PC-3 (cell line): ENCODE measurements around the gene RNF20. TPM values are rescaled to one million over a fixed set of nuclear protein-coding genes. Genes with fewer than 3 reads are reported as not detected.

Experiments
- ATAC-seq: fragments of 200-7000 bp; cut with Tn5 transposase; 2 replicates; pipeline ENCODE4 v1.9.1; 2020; ENCODE audit warnings: mild to moderate bottlenecking, moderate library complexity
- BruUV-seq: library from RNA; stranded (reverse); fragments of 400-500 nt; replicated peaks from 2 replicates; lab custom pipeline; 2021; lab: Mats Ljungman, UMichigan
- CTCF ChIA-PET: fragments of 300-600 bp; sonication (Branson Sonifier 250); formaldehyde crosslinking; loops from one replicate; lab custom pipeline; 2022; ENCODE audit warnings: antibody characterized with exemption; lab: Charles Lee
- POLR2A ChIA-PET: fragments of 300-600 bp; sonication (Branson Sonifier 250); formaldehyde crosslinking; loops from one replicate; lab custom pipeline; 2022; ENCODE audit warnings: antibody characterized with exemption; ENCODE audit not compliant: unreplicated experiment; lab: Charles Lee
- DNase-seq: peaks from one replicate; pipeline ENCODE4 v3.0.0-alpha.2; 2015
- H2AFZ ChIP-seq: fragments of 300-600 bp; sonication (generic); 2 replicates; pipeline ENCODE4 v1.6.0; 2016; ENCODE audit warnings: antibody characterized with exemption, low read length
- H3F3A ChIP-seq: fragments of 300-600 bp; sonication (generic); one replicate; pipeline ENCODE4 v1.6.0; 2017; ENCODE audit warnings: antibody characterized with exemption, low read length, control low read depth, mild to moderate bottlenecking; ENCODE audit not compliant: unreplicated experiment
- H3K27ac ChIP-seq: fragments of 300-600 bp; sonication (generic); 2 replicates; pipeline ENCODE4 v1.5.1; 2016; ENCODE audit warnings: mild to moderate bottlenecking, low read length
- H3K27me3 ChIP-seq: fragments of 300-600 bp; sonication (generic); 2 replicates; pipeline ENCODE4 v1.6.1; 2016; ENCODE audit warnings: low read length, mixed read lengths
- H3K36me3 ChIP-seq: fragments of 300-600 bp; sonication (generic); 2 replicates; pipeline ENCODE4 v1.6.1; 2016; ENCODE audit warnings: low read depth, mixed run types, low read length, mixed read lengths
- H3K4me1 ChIP-seq: fragments of 300-600 bp; sonication (generic); 2 replicates; pipeline ENCODE4 v1.5.1; 2016; ENCODE audit warnings: low read length; ENCODE audit not compliant: insufficient read depth
- H3K4me2 ChIP-seq: fragments of 300-600 bp; sonication (generic); 2 replicates; pipeline ENCODE4 v1.6.0; 2016; ENCODE audit warnings: low read length
- H3K4me3 ChIP-seq: fragments of 300-600 bp; sonication (generic); 2 replicates; pipeline ENCODE4 v1.5.1; 2016; ENCODE audit warnings: mild to moderate bottlenecking, low read length, mixed read lengths
- H3K79me2 ChIP-seq: fragments of 300-600 bp; sonication (generic); 2 replicates; pipeline ENCODE4 v1.6.1; 2017; ENCODE audit warnings: low read length, mixed read lengths
- H3K9ac ChIP-seq: fragments of 300-600 bp; sonication (generic); 2 replicates; pipeline ENCODE4 v1.6.0; 2016; ENCODE audit warnings: mild to moderate bottlenecking, low read length
- H3K9me2 ChIP-seq: fragments of 300-600 bp; sonication (generic); replicated peaks from 2 replicates; pipeline ENCODE4 v1.6.1; 2016; ENCODE audit warnings: mixed run types, low read length, mixed read lengths
- H3K9me3 ChIP-seq: fragments of 300-600 bp; sonication (generic); 2 replicates; pipeline ENCODE4 v1.6.1; 2016; ENCODE audit warnings: low read length, mixed read lengths
- H4K20me1 ChIP-seq: fragments of 300-600 bp; sonication (generic); 2 replicates; pipeline ENCODE4 v1.6.1; 2016; ENCODE audit warnings: low read length, mixed read lengths
- CTCF ChIP-seq: fragments of 300-600 bp; sonication (generic); conservative IDR thresholded peaks from 2 replicates; pipeline ENCODE4 v1.5.1; 2017; ENCODE audit warnings: antibody characterized with exemption, low read depth, mild to moderate bottlenecking, low read length
- EZH2 ChIP-seq: fragments of 300-600 bp; sonication (generic); IDR thresholded peaks from one replicate; pipeline ENCODE4 v1.6.1; 2017; ENCODE audit warnings: antibody characterized with exemption, mild to moderate bottlenecking, low read length; ENCODE audit not compliant: unreplicated experiment
- EZH2phosphoT487 ChIP-seq: fragments of 300-600 bp; sonication (generic); IDR thresholded peaks from 2 replicates; pipeline ENCODE4 v1.6.1; 2018; ENCODE audit warnings: mild to moderate bottlenecking, antibody characterized with exemption, low read length, borderline replicate concordance
- intact Hi-C: fragments of 100-400 bp; cut with micrococcal nuclease; formaldehyde crosslinking; loops from 2 replicates; pipeline ENCODE4 v1.9.0; 2023
- total RNA-seq: library from RNA; depleted of rRNA; stranded (reverse); fragments of >200 nt; gene quantifications from 2 replicates; pipeline ENCODE4 v1.2.3, GENCODE V29; 2014

Gene RNF20
- total RNA-seq, 1 experiment from 2014 or later: 14.7 TPM

- H3K36me3 ChIP-seq: no peaks in the 10 kb centered on the region
- no peak overlapping the region for H3K27ac ChIP-seq
- H3K9ac ChIP-seq: no peak overlapping the region
- no peaks in the 10 kb centered on the region for H3K27me3 ChIP-seq
- ChIA-PET CTCF (interaction anchor here (1.8 kb wide), 1 partner anchor 71 kb away, joined by 14 read pairs; no protein-coding TSS in a partner anchor), POLR2A (no interaction called here)
- H3K4me2 ChIP-seq: no peak overlapping the region
- H3K9me3 ChIP-seq: no peaks in the 10 kb centered on the region
- no peak overlapping the region for H3K4me3 ChIP-seq
- peak; percentile 83 for DNase-seq
- H4K20me1 ChIP-seq: no peaks in the 10 kb centered on the region
- no peaks in the 10 kb centered on the region for H3K9me2 ChIP-seq
- no TSS peak for BruUV-seq
- 0 out of 2 replicates have a peak, but pooled peaks cover 3% of the 10 kb centered on the region for H3K4me1 ChIP-seq
- intact Hi-C loops: loop anchor here (1.0 kb wide), 2 partner anchors 71 to 81 kb away; no protein-coding TSS in a partner anchor
- H3K79me2 ChIP-seq: peaks cover 14% of the 10 kb centered on the region
- H3F3A ChIP-seq: no peaks in the 10 kb centered on the region
- TF ChIP-seq EZH2 (no peak), EZH2phosphoT487 (no peak), CTCF (peak; percentile 74)
- no peak overlapping the region for H2AFZ ChIP-seq
- ATAC-seq: peak; percentile 49
Observed at GRCh38 chr9:101530076-101530711, 3.5 kb upstream of the RNF20 start.

DNA sequence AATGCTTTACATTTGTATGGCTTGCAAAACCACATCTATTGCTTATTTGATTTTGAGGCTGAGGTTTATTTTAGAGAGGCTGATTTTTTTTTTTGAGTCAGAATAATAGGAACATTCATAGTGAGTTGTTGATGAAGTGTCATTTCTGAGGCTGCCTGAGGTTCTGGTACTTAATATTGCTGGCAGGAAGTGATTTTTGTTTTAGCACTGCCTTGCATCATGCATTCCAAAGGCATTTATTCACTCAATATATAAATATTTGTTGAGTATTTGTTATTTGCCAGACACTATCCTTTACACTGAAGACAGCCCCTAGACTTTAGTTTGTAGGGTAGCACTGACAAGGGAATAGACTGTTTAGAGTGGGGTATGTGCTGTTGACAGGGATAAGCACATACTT lies 2.7 kb downstream of the RNF20 start:
- Histone ChIP-seq H3K36me3 (peaks cover 7% of the 10 kb centered on the region), H3F3A (no peaks in the 10 kb centered on the region), H3K27ac (no peak overlapping the region), H4K20me1 (peaks cover 8% of the 10 kb centered on the region; the same call in 1 of the 2 replicates), H2AFZ (no peak overlapping the region), H3K27me3 (no peaks in the 10 kb centered on the region), H3K4me2 (peak overlapping the region; percentile 46), H3K4me1 (peaks cover 20% of the 10 kb centered on the region), H3K9me3 (no peaks in the 10 kb centered on the region), H3K9ac (no peak overlapping the region), H3K4me3 (no peak overlapping the region), H3K9me2 (no peaks in the 10 kb centered on the region), H3K79me2 (peaks cover 37% of the 10 kb centered on the region)
- ATAC-seq (peak; percentile 48), DNase-seq (peak; percentile 68)
- intact Hi-C loops: no loop called here
- POLR2A ChIA-PET: no interaction called here
- CTCF ChIA-PET: no interaction called here
- TF ChIP-seq EZH2phosphoT487 (no peak), EZH2 (no peak), CTCF (no peak)
- BruUV-seq: no TSS peak

DNA sequence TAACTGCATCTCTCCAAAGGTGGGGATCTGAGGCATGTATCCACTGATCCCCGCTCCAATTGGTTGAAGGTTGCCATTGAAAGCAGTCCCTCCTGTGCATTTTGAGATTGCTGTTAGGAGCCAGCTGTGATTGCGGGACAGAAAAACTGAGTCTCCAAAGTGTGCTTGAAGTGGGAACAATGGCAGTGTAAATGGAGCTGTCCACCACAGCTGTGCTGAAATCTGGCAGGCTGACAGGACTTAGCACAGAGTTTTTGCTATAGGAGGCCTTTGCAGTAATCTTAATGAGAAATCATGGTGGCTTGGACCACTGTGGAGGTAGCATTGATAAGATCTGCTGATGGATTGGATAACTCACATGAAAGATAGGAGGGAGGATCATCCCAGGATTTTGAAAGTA lies 3.3 kb downstream of the RNF20 start:
- CTCF ChIA-PET: no interaction called here
- peaks cover 8% of the 10 kb centered on the region; the same call in 1 of the 2 replicates for H4K20me1 ChIP-seq
- H3F3A ChIP-seq: no peaks in the 10 kb centered on the region
- no peak overlapping the region for H3K9ac ChIP-seq
- H3K4me1 ChIP-seq: peaks cover 20% of the 10 kb centered on the region
- no peak overlapping the region for H2AFZ ChIP-seq
- intact Hi-C loops: no loop called here
- H3K36me3 ChIP-seq: peaks cover 7% of the 10 kb centered on the region
- no peak overlapping the region for H3K4me3 ChIP-seq
- ATAC-seq: no peak
- POLR2A ChIA-PET: no interaction called here
- H3K27me3 ChIP-seq: no peaks in the 10 kb centered on the region
- H3K9me2 ChIP-seq: no peaks in the 10 kb centered on the region
- TF ChIP-seq EZH2 (no peak), CTCF (no peak), EZH2phosphoT487 (no peak)
- H3K27ac ChIP-seq: no peak overlapping the region
- H3K79me2 ChIP-seq: peaks cover 37% of the 10 kb centered on the region
- no peaks in the 10 kb centered on the region for H3K9me3 ChIP-seq
- BruUV-seq: no TSS peak
- peak overlapping the region; percentile 46 for H3K4me2 ChIP-seq
- DNase-seq: peak; percentile 17
